K562 (cell line): Measurements from ENCODE around the gene TMEM270.

Experiments used
- EP300 ChIP-seq: IDR thresholded peaks from 2 replicates; pipeline ENCODE4 v1.6.1; 2012; ENCODE audit warnings: low read length, improper control_type of control experiment
- HDAC2 ChIP-seq: fragments of 450-650 bp; IDR thresholded peaks from 2 replicates; pipeline ENCODE4 v1.6.1; 2016; ENCODE audit warnings: mild to moderate bottlenecking
- HNRNPH1 ChIP-seq: fragments of 200-400 bp; formaldehyde crosslinking; optimal IDR thresholded peaks from 2 replicates; pipeline ENCODE3; 2017; ENCODE audit warnings: low read depth, mild to moderate bottlenecking, low read length, moderate library complexity
- JUNB ChIP-seq: fragments of 450-650 bp; formaldehyde crosslinking; conservative IDR thresholded peaks from 2 replicates; pipeline ENCODE4 v1.4.0; 2020; ENCODE audit warnings: mild to moderate bottlenecking
- MAX ChIP-seq: sonication (generic); formaldehyde crosslinking; IDR thresholded peaks from 2 replicates; pipeline ENCODE4 v1.9.0; 2022; ENCODE audit warnings: mild to moderate bottlenecking, missing genetic modification reagents
- MEF2A ChIP-seq: IDR thresholded peaks from 2 replicates; pipeline ENCODE4 v1.6.1; 2011; ENCODE audit warnings: low read depth, mild to moderate bottlenecking, low read length, moderate library complexity; ENCODE audit not compliant: control insufficient read depth
- NFATC3 ChIP-seq: fragments of 450-650 bp; IDR thresholded peaks from 2 replicates; pipeline ENCODE4 v1.6.1; 2017; ENCODE audit warnings: mild to moderate bottlenecking
- NFE2 ChIP-seq: IDR thresholded peaks from 2 replicates; pipeline ENCODE4 v1.6.1; 2014; ENCODE audit warnings: antibody characterized with exemption, low read depth
- RAD51 ChIP-seq: fragments of 450-650 bp; IDR thresholded peaks from 2 replicates; pipeline ENCODE4 v1.7.1; 2016; ENCODE audit warnings: low read depth, mild to moderate bottlenecking, borderline replicate concordance
- YY1 ChIP-seq, 3 experiments: IDR thresholded peaks; 2 replicates each; pipeline ENCODE4 v1.6.1; 2011; ENCODE audit warnings: low read length in 2 of 3, mild to moderate bottlenecking in 2 of 3, moderate library complexity in 2 of 3, borderline replicate concordance in 1 of 3, control low read depth in 1 of 3, low read depth in 1 of 3; ENCODE audit not compliant: insufficient read depth in 3 of 3, insufficient replicate concordance in 2 of 3, control insufficient read depth in 1 of 3, insufficient read length in 1 of 3; ENCODE audit errors: extremely low read depth in 1 of 3
- ZBTB7A ChIP-seq: IDR thresholded peaks from 2 replicates; pipeline ENCODE4 v1.6.1; 2011; ENCODE audit warnings: low read depth, mild to moderate bottlenecking, low read length, moderate library complexity, borderline replicate concordance; ENCODE audit not compliant: control insufficient read depth
- ZFP36 ChIP-seq: fragments of 150-350 bp; IDR thresholded peaks from 2 replicates; pipeline ENCODE4 v1.6.1; 2018; ENCODE audit warnings: low read length, low read depth; ENCODE audit not compliant: partially characterized antibody

- no peak for TF ChIP-seq YY1 (IDR thresholded peaks at IDR 0.05; ENCODE audit: borderline replicate concordance in 1 of 3, control insufficient read depth in 1 of 3, extremely low read depth in 1 of 3, insufficient read depth in 3 of 3, insufficient read length in 1 of 3, insufficient replicate concordance in 2 of 3, low read depth in 1 of 3, low read length in 2 of 3)
- no peak for TF ChIP-seq MEF2A
- TF ChIP-seq NFATC3, result no peak
- no peak for TF ChIP-seq HNRNPH1
- TF ChIP-seq ZFP36, result no peak
- no peak for TF ChIP-seq HDAC2
- TF ChIP-seq EP300, result no peak
- TF ChIP-seq NFE2, result no peak
- no peak for TF ChIP-seq ZBTB7A
- TF ChIP-seq JUNB (CRISPR knock-in tag), result no peak
- no peak for TF ChIP-seq RAD51
- no peak for TF ChIP-seq MAX (CRISPR knock-in tag)
These were observed 28.2 kb upstream of the TMEM270 start for GRCh38 chr7:73832806-73833205.
